Measurements from ENCODE around the gene SLC16A10. TPM values are rescaled to one million over a fixed set of nuclear protein-coding genes. Genes with fewer than 3 reads are reported as not detected.

Gene SLC16A10
- total RNA-seq, 1 experiment from 2014 or later = 0.18 TPM

GRCh38 chr6:111192911-111193555 is 105.7 kb downstream of the SLC16A10 start:
- no peak for DNase-seq (ENCODE audit: low read depth, low spot score)
- ChIA-PET POLR2A (no interaction called here), CTCF (no interaction called here)
- no peaks in the 10 kb centered on the region for H3K36me3 ChIP-seq (ENCODE audit: control insufficient read depth, insufficient read depth, low read length)
- ATAC-seq = no peak
- TF ChIP-seq REST (IDR thresholded peaks at IDR 0.05; ENCODE audit: insufficient read depth in 1 of 2, low read depth in 2 of 2, low read length in 1 of 2) (no peak), TCF7L2 (IDR thresholded peaks at IDR 0.05; ENCODE audit: low read depth, low read length) (no peak), POLR2AphosphoS5 (IDR thresholded peaks at IDR 0.05; ENCODE audit: low read depth, low read length) (no peak), CTCF (IDR thresholded peaks at IDR 0.05) (no peak), SIN3A (IDR thresholded peaks at IDR 0.05; ENCODE audit: borderline replicate concordance, insufficient read depth, low read depth, low read length) (no peak)
- H3K4me3 ChIP-seq (ENCODE audit: low read depth in 2 of 2, low read length in 2 of 2) = no peak overlapping the region
- intact Hi-C loops (cut with micrococcal nuclease; ENCODE audit: unreplicated experiment) = no loop called here
- no peaks in the 10 kb centered on the region for H3K4me1 ChIP-seq (ENCODE audit: control insufficient read depth, insufficient read depth, low read length)
- in situ Hi-C loops (cut with HindIII; ENCODE audit: low pct_unique_long_range_greater_than_20kb, low sequenced_read_pairs) = no loop called here
- no peak overlapping the region for H3K27ac ChIP-seq (ENCODE audit: low read length)
- H3K9me3 ChIP-seq (ENCODE audit: control insufficient read depth, insufficient read depth, low read depth, low read length) = no peaks in the 10 kb centered on the region
- peaks cover 3% of the 10 kb centered on the region; the same call in 1 of the 2 replicates for H3K27me3 ChIP-seq (ENCODE audit: control insufficient read depth, insufficient read depth, low read length)
- BruUV-seq (replicated peaks) = no TSS peak

- ChIA-PET POLR2A (no interaction called here), CTCF (no interaction called here)
- no peak for DNase-seq (ENCODE audit: low read depth, low spot score)
- Histone ChIP-seq H3K4me3 (ENCODE audit: low read depth in 2 of 2, low read length in 2 of 2) (no peak overlapping the region), H3K9me3 (ENCODE audit: control insufficient read depth, insufficient read depth, low read depth, low read length) (no peaks in the 10 kb centered on the region), H3K27me3 (ENCODE audit: control insufficient read depth, insufficient read depth, low read length) (peaks cover 5% of the 10 kb centered on the region; the same call in 1 of the 2 replicates), H3K27ac (ENCODE audit: low read length) (no peak overlapping the region), H3K36me3 (ENCODE audit: control insufficient read depth, insufficient read depth, low read length) (no peaks in the 10 kb centered on the region), H3K4me1 (ENCODE audit: control insufficient read depth, insufficient read depth, low read length) (no peaks in the 10 kb centered on the region)
- TF ChIP-seq TCF7L2 (IDR thresholded peaks at IDR 0.05; ENCODE audit: low read depth, low read length) (no peak), REST (IDR thresholded peaks at IDR 0.05; ENCODE audit: insufficient read depth in 1 of 2, low read depth in 2 of 2, low read length in 1 of 2) (no peak), CTCF (IDR thresholded peaks at IDR 0.05) (no peak), SIN3A (IDR thresholded peaks at IDR 0.05; ENCODE audit: borderline replicate concordance, insufficient read depth, low read depth, low read length) (no peak), POLR2AphosphoS5 (IDR thresholded peaks at IDR 0.05; ENCODE audit: low read depth, low read length) (no peak)
- no peak for ATAC-seq
- intact Hi-C loops (cut with micrococcal nuclease; ENCODE audit: unreplicated experiment) = no loop called here
- no TSS peak for BruUV-seq (replicated peaks)
- in situ Hi-C loops (cut with HindIII; ENCODE audit: low pct_unique_long_range_greater_than_20kb, low sequenced_read_pairs) = no loop called here
Measured at GRCh38 chr6:111195656-111196055, 108.4 kb downstream of the SLC16A10 start.
